GM12892 (cell line): ENCODE data around the gene TFG.

ENCODE experiments used
- POLR2A ChIP-seq: IDR thresholded peaks from 2 replicates; pipeline ENCODE4 v1.6.1; 2011; ENCODE audit warnings: low read depth, low read length, control low read depth
- POLR2AphosphoS5 ChIP-seq: IDR thresholded peaks from 2 replicates; pipeline ENCODE4 v1.6.1; 2011; ENCODE audit warnings: low read depth, low read length, control low read depth

- TF ChIP-seq POLR2AphosphoS5, result no peak
- TF ChIP-seq POLR2A, result no peak
Measured at GRCh38 chr3:100681496-100681895, 27.8 kb upstream of the TFG start.
